Measurements from ENCODE around the gene SRPX2.

Gene SRPX2

DNA sequence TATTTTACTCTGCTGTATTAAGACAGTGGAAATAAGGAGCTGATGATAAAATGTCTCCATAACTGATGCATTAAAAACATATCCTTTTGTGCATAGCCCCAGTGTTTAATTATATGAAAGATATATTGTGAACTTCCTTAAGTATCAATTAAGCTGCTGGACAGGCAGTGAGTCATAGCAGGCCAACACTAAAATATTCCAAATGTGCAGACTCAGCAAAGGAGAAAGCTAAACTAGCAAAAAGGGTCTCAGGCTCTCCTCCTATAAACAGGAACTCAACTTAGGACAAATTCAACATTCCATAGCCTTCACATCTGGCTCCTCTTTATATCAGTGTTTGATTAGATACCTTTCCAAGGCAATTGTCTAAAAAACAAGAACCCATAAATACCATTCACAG lies 43.7 kb upstream of the SRPX2 start:
- H3K9me3 ChIP-seq (ENCODE audit: insufficient read depth, low read length, severe bottlenecking), result no peaks in the 10 kb centered on the region
- no peak overlapping the region for H3K4me2 ChIP-seq (ENCODE audit: insufficient read depth, low read length)
- H4K20me1 ChIP-seq (ENCODE audit: insufficient read depth, low read length), result no peaks in the 10 kb centered on the region
- ATAC-seq (ENCODE audit: insufficient read depth, low read depth) (no peak), DNase-seq (no peak)
- H3K27ac ChIP-seq (ENCODE audit: low read length), result no peak overlapping the region
- H3K4me1 ChIP-seq (ENCODE audit: insufficient read depth, low read length), result no peaks in the 10 kb centered on the region
- H3K9ac ChIP-seq (ENCODE audit: low read depth, low read length), result no peak overlapping the region
- no peak overlapping the region for H3K4me3 ChIP-seq (ENCODE audit: low read depth in 1 of 2, low read length in 2 of 2)
- H3K36me3 ChIP-seq (ENCODE audit: insufficient read depth, low read length), result no peaks in the 10 kb centered on the region
- TF ChIP-seq, protein P1, sequence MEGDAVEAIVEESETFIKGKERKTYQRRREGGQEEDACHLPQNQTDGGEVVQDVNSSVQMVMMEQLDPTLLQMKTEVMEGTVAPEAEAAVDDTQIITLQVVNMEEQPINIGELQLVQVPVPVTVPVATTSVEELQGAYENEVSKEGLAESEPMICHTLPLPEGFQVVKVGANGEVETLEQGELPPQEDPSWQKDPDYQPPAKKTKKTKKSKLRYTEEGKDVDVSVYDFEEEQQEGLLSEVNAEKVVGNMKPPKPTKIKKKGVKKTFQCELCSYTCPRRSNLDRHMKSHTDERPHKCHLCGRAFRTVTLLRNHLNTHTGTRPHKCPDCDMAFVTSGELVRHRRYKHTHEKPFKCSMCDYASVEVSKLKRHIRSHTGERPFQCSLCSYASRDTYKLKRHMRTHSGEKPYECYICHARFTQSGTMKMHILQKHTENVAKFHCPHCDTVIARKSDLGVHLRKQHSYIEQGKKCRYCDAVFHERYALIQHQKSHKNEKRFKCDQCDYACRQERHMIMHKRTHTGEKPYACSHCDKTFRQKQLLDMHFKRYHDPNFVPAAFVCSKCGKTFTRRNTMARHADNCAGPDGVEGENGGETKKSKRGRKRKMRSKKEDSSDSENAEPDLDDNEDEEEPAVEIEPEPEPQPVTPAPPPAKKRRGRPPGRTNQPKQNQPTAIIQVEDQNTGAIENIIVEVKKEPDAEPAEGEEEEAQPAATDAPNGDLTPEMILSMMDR (IDR thresholded peaks at IDR 0.05; ENCODE audit: borderline replicate concordance, extremely low read depth, low read length, poor library complexity, severe bottlenecking), result no peak
- TF ChIP-seq EZH2 (IDR thresholded peaks at IDR 0.05; ENCODE audit: borderline replicate concordance, low read depth, low read length, severe bottlenecking), result no peak
- no peaks in the 10 kb centered on the region for H3K79me2 ChIP-seq (ENCODE audit: insufficient read depth, low read length)
- no peak overlapping the region for H2AFZ ChIP-seq (ENCODE audit: low read depth, low read length)
- no peaks in the 10 kb centered on the region for H3K27me3 ChIP-seq (ENCODE audit: insufficient read depth, low read length, poor library complexity)

DNA sequence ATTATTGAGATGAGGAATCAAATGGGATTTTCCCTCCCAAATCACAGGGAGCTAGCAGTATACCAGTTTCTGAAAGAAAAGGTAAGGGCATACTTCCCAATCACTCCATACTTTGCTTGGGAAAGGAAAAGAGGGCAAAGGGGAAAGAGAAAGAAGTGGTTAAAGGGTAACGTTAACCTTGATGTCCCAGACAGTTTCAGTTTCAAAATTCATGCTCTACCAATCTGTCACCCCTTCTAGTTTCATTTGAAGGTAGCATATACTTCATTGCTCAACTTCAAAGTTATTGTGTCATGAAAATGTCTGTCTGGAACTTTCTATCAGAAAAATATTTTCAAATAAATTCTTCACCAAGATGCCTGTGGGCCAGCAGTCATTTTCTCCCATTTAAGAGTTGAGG lies 43.2 kb upstream of the SRPX2 start:
- no peak overlapping the region for H3K4me3 ChIP-seq (ENCODE audit: low read depth in 1 of 2, low read length in 2 of 2)
- no peaks in the 10 kb centered on the region for H3K36me3 ChIP-seq (ENCODE audit: insufficient read depth, low read length)
- no peaks in the 10 kb centered on the region for H3K27me3 ChIP-seq (ENCODE audit: insufficient read depth, low read length, poor library complexity)
- no peaks in the 10 kb centered on the region for H3K4me1 ChIP-seq (ENCODE audit: insufficient read depth, low read length)
- ATAC-seq (ENCODE audit: insufficient read depth, low read depth), result no peak
- no peak overlapping the region for H3K9ac ChIP-seq (ENCODE audit: low read depth, low read length)
- DNase-seq, result no peak
- H3K9me3 ChIP-seq (ENCODE audit: insufficient read depth, low read length, severe bottlenecking), result no peaks in the 10 kb centered on the region
- no peak overlapping the region for H3K4me2 ChIP-seq (ENCODE audit: insufficient read depth, low read length)
- no peak overlapping the region for H3K27ac ChIP-seq (ENCODE audit: low read length)
- TF ChIP-seq, protein P1 (IDR thresholded peaks at IDR 0.05; ENCODE audit: borderline replicate concordance, extremely low read depth, low read length, poor library complexity, severe bottlenecking), result no peak
- TF ChIP-seq EZH2 (IDR thresholded peaks at IDR 0.05; ENCODE audit: borderline replicate concordance, low read depth, low read length, severe bottlenecking), result no peak
- no peaks in the 10 kb centered on the region for H4K20me1 ChIP-seq (ENCODE audit: insufficient read depth, low read length)
- no peaks in the 10 kb centered on the region for H3K79me2 ChIP-seq (ENCODE audit: insufficient read depth, low read length)
- no peak overlapping the region for H2AFZ ChIP-seq (ENCODE audit: low read depth, low read length)

- Histone ChIP-seq H2AFZ (ENCODE audit: low read depth, low read length) (no peak overlapping the region), H3K36me3 (ENCODE audit: insufficient read depth, low read length) (no peaks in the 10 kb centered on the region), H3K4me2 (ENCODE audit: insufficient read depth, low read length) (no peak overlapping the region), H3K4me1 (ENCODE audit: insufficient read depth, low read length) (no peaks in the 10 kb centered on the region), H3K27me3 (ENCODE audit: insufficient read depth, low read length, poor library complexity) (no peaks in the 10 kb centered on the region), H3K4me3 (ENCODE audit: low read depth in 1 of 2, low read length in 2 of 2) (no peak overlapping the region), H3K9me3 (ENCODE audit: insufficient read depth, low read length, severe bottlenecking) (no peaks in the 10 kb centered on the region), H3K27ac (ENCODE audit: low read length) (no peak overlapping the region), H4K20me1 (ENCODE audit: insufficient read depth, low read length) (no peaks in the 10 kb centered on the region), H3K9ac (ENCODE audit: low read depth, low read length) (no peak overlapping the region), H3K79me2 (ENCODE audit: insufficient read depth, low read length) (no peaks in the 10 kb centered on the region)
- no peak for TF ChIP-seq EZH2 (IDR thresholded peaks at IDR 0.05; ENCODE audit: borderline replicate concordance, low read depth, low read length, severe bottlenecking)
- TF ChIP-seq, protein P1 (IDR thresholded peaks at IDR 0.05; ENCODE audit: borderline replicate concordance, extremely low read depth, low read length, poor library complexity, severe bottlenecking), result no peak
- DNase-seq (no peak), ATAC-seq (ENCODE audit: insufficient read depth, low read depth) (no peak)
These were observed 37.2 kb upstream of the SRPX2 start for GRCh38 chrX:100606753-100607152.

DNA sequence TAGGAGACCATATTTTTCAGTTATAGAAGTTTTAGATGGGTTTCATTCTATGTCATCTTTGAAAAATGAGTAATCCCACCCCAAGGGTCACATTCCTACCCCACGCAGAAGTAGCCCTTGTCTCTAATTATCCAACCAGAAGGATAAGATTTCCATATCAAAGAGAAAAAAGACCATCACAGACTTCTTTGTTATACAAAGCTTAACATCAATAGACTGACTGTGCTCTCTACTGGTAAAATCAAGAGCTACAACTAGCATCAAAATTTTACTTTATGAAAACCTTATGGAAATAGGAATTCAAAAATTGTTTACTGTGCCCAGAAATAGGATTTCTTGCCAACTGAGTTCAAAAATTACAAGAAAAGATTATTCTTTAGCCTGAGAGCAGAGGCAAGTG lies 34.4 kb upstream of the SRPX2 start:
- Histone ChIP-seq H3K27ac (ENCODE audit: low read length) (no peak overlapping the region), H3K4me2 (ENCODE audit: insufficient read depth, low read length) (no peak overlapping the region), H3K4me1 (ENCODE audit: insufficient read depth, low read length) (no peaks in the 10 kb centered on the region), H3K9ac (ENCODE audit: low read depth, low read length) (no peak overlapping the region), H3K9me3 (ENCODE audit: insufficient read depth, low read length, severe bottlenecking) (no peaks in the 10 kb centered on the region), H3K27me3 (ENCODE audit: insufficient read depth, low read length, poor library complexity) (no peaks in the 10 kb centered on the region), H3K36me3 (ENCODE audit: insufficient read depth, low read length) (no peaks in the 10 kb centered on the region), H3K79me2 (ENCODE audit: insufficient read depth, low read length) (no peaks in the 10 kb centered on the region), H2AFZ (ENCODE audit: low read depth, low read length) (no peak overlapping the region), H3K4me3 (ENCODE audit: low read depth in 1 of 2, low read length in 2 of 2) (no peak overlapping the region), H4K20me1 (ENCODE audit: insufficient read depth, low read length) (no peaks in the 10 kb centered on the region)
- no peak for DNase-seq
- no peak for ATAC-seq (ENCODE audit: insufficient read depth, low read depth)
- TF ChIP-seq EZH2 (IDR thresholded peaks at IDR 0.05; ENCODE audit: borderline replicate concordance, low read depth, low read length, severe bottlenecking), result no peak

Measured in DND-41 (cell line).